ENCODE measurements around the gene ARMC10. TPM values are rescaled to one million over a fixed set of nuclear protein-coding genes. Genes with fewer than 3 reads are reported as not detected.

Gene ARMC10
- total and polyA plus RNA-seq, 4 donors = 14.6 to 20.1 (median 18.8) TPM

DNA sequence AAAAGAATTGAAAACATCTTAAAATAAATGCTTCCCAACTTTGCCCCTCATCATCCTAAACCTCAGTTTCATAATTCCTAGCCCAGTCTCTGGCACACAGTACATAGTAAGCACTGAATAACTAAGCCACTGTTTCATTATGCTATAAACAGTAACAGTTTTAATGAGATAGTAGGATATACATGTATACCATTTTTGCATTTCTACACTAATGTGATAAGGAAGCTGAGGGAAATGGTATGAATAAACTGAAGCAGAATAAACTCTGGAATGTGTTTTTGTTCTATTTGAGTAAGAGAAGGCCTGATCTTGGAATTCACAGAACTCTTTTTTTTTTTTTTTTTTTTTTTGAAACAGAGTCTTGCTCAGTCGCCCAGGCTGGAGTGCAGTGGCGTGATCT is 65.1 kb downstream of the ARMC10 start:
- WGBS = 100% methylated on average over 2 of the region's 2 CpGs
- H3K4me3 ChIP-seq (ENCODE audit: low read depth in 1 of 3, low read length in 3 of 3) = no peak overlapping the region
- DNase-seq (ENCODE audit: low spot score) = no peak
- H3K9ac ChIP-seq (ENCODE audit: low read depth in 1 of 2, low read length in 2 of 2) = no peak overlapping the region
- H3K27ac ChIP-seq (ENCODE audit: low read depth in 1 of 2, low read length in 2 of 2) = no peak overlapping the region
- TF ChIP-seq FOXA1 (IDR thresholded peaks at IDR 0.05) = no peak
- no peak for TF ChIP-seq MAX (IDR thresholded peaks at IDR 0.05)
- TF ChIP-seq, protein P1, sequence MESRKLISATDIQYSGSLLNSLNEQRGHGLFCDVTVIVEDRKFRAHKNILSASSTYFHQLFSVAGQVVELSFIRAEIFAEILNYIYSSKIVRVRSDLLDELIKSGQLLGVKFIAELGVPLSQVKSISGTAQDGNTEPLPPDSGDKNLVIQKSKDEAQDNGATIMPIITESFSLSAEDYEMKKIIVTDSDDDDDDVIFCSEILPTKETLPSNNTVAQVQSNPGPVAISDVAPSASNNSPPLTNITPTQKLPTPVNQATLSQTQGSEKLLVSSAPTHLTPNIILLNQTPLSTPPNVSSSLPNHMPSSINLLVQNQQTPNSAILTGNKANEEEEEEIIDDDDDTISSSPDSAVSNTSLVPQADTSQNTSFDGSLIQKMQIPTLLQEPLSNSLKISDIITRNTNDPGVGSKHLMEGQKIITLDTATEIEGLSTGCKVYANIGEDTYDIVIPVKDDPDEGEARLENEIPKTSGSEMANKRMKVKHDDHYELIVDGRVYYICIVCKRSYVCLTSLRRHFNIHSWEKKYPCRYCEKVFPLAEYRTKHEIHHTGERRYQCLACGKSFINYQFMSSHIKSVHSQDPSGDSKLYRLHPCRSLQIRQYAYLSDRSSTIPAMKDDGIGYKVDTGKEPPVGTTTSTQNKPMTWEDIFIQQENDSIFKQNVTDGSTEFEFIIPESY (IDR thresholded peaks at IDR 0.05) = no peak
- no peak for TF ChIP-seq ATF3 (IDR thresholded peaks at IDR 0.05)
- TF ChIP-seq, protein P2, sequence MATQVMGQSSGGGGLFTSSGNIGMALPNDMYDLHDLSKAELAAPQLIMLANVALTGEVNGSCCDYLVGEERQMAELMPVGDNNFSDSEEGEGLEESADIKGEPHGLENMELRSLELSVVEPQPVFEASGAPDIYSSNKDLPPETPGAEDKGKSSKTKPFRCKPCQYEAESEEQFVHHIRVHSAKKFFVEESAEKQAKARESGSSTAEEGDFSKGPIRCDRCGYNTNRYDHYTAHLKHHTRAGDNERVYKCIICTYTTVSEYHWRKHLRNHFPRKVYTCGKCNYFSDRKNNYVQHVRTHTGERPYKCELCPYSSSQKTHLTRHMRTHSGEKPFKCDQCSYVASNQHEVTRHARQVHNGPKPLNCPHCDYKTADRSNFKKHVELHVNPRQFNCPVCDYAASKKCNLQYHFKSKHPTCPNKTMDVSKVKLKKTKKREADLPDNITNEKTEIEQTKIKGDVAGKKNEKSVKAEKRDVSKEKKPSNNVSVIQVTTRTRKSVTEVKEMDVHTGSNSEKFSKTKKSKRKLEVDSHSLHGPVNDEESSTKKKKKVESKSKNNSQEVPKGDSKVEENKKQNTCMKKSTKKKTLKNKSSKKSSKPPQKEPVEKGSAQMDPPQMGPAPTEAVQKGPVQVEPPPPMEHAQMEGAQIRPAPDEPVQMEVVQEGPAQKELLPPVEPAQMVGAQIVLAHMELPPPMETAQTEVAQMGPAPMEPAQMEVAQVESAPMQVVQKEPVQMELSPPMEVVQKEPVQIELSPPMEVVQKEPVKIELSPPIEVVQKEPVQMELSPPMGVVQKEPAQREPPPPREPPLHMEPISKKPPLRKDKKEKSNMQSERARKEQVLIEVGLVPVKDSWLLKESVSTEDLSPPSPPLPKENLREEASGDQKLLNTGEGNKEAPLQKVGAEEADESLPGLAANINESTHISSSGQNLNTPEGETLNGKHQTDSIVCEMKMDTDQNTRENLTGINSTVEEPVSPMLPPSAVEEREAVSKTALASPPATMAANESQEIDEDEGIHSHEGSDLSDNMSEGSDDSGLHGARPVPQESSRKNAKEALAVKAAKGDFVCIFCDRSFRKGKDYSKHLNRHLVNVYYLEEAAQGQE (IDR thresholded peaks at IDR 0.05) = no peak
- no peak for TF ChIP-seq HNF4G (IDR thresholded peaks at IDR 0.05)
- no peak for TF ChIP-seq JUND (IDR thresholded peaks at IDR 0.05)
- TF ChIP-seq EGR1 (IDR thresholded peaks at IDR 0.05; ENCODE audit: low read depth in 2 of 2) = no peak
- TF ChIP-seq YY1 (IDR thresholded peaks at IDR 0.05) = no peak
- H3K36me3 ChIP-seq (ENCODE audit: control insufficient read depth in 4 of 4, insufficient read depth in 3 of 4, low read depth in 1 of 4, low read length in 3 of 4) = no peaks in the 10 kb centered on the region
- no peaks in the 10 kb centered on the region for H3K27me3 ChIP-seq (ENCODE audit: control insufficient read depth in 4 of 4, insufficient read depth in 4 of 4, low read length in 3 of 4)
- no peaks in the 10 kb centered on the region for H3K9me3 ChIP-seq (ENCODE audit: control insufficient read depth in 4 of 4, low read length in 3 of 4)
- H3K4me1 ChIP-seq (ENCODE audit: control insufficient read depth in 4 of 4, insufficient read depth in 4 of 4, low read length in 3 of 4) = peaks cover 0 to 3% (median 0%) of the 10 kb centered on the region in 4 donors

- Histone ChIP-seq H3K27ac (ENCODE audit: low read depth in 1 of 2, low read length in 2 of 2) (no peak overlapping the region), H3K9me3 (ENCODE audit: control insufficient read depth in 4 of 4, low read length in 3 of 4) (no peaks in the 10 kb centered on the region), H3K27me3 (ENCODE audit: control insufficient read depth in 4 of 4, insufficient read depth in 4 of 4, low read length in 3 of 4) (no peaks in the 10 kb centered on the region), H3K36me3 (ENCODE audit: control insufficient read depth in 4 of 4, insufficient read depth in 3 of 4, low read depth in 1 of 4, low read length in 3 of 4) (no peaks in the 10 kb centered on the region), H3K4me3 (ENCODE audit: low read depth in 1 of 3, low read length in 3 of 3) (no peak overlapping the region), H3K4me1 (ENCODE audit: control insufficient read depth in 4 of 4, insufficient read depth in 4 of 4, low read length in 3 of 4) (peaks cover 0 to 3% (median 2%) of the 10 kb centered on the region in 4 donors), H3K9ac (ENCODE audit: low read depth in 1 of 2, low read length in 2 of 2) (no peak overlapping the region)
- TF ChIP-seq RAD21 (IDR thresholded peaks at IDR 0.05) (no peak), EGR1 (IDR thresholded peaks at IDR 0.05; ENCODE audit: low read depth in 2 of 2) (no peak), HNF4G (IDR thresholded peaks at IDR 0.05) (no peak), FOXA2 (IDR thresholded peaks at IDR 0.05) (no peak), RXRA (IDR thresholded peaks at IDR 0.05) (no peak), ATF3 (IDR thresholded peaks at IDR 0.05) (no peak), SP1 (IDR thresholded peaks at IDR 0.05) (no peak), GABPA (IDR thresholded peaks at IDR 0.05 in 1 of 2, conservative IDR thresholded peaks at IDR 0.05 in 1 of 2) (no peak)
- TF ChIP-seq, protein P2 (IDR thresholded peaks at IDR 0.05) = no peak
- TF ChIP-seq, protein P3, sequence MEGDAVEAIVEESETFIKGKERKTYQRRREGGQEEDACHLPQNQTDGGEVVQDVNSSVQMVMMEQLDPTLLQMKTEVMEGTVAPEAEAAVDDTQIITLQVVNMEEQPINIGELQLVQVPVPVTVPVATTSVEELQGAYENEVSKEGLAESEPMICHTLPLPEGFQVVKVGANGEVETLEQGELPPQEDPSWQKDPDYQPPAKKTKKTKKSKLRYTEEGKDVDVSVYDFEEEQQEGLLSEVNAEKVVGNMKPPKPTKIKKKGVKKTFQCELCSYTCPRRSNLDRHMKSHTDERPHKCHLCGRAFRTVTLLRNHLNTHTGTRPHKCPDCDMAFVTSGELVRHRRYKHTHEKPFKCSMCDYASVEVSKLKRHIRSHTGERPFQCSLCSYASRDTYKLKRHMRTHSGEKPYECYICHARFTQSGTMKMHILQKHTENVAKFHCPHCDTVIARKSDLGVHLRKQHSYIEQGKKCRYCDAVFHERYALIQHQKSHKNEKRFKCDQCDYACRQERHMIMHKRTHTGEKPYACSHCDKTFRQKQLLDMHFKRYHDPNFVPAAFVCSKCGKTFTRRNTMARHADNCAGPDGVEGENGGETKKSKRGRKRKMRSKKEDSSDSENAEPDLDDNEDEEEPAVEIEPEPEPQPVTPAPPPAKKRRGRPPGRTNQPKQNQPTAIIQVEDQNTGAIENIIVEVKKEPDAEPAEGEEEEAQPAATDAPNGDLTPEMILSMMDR (IDR thresholded peaks at IDR 0.05; ENCODE audit: low read depth, low read length, missing input control) = no peak
- TF ChIP-seq, protein P1 (IDR thresholded peaks at IDR 0.05) = no peak
- DNase-seq (ENCODE audit: low spot score) = no peak
- WGBS = 94% methylated on average over 2 of the region's 2 CpGs
Measured at GRCh38 chr7:103140685-103141084, 65.7 kb downstream of the ARMC10 start.

Data from liver (tissue), 9 donors.